Activated T-helper 9 cell treated with anti-CD3 and anti-CD28 coated beads, Interleukin-2, amount 50 U/mL, for 16 hours (primary cell): ENCODE measurements around the gene WWC2.

ENCODE experiments used
- DNase-seq: peaks from one replicate; pipeline ENCODE4 v3.0.0-alpha.2; 2020; ENCODE audit warnings: low read depth

Gene WWC2

DNA sequence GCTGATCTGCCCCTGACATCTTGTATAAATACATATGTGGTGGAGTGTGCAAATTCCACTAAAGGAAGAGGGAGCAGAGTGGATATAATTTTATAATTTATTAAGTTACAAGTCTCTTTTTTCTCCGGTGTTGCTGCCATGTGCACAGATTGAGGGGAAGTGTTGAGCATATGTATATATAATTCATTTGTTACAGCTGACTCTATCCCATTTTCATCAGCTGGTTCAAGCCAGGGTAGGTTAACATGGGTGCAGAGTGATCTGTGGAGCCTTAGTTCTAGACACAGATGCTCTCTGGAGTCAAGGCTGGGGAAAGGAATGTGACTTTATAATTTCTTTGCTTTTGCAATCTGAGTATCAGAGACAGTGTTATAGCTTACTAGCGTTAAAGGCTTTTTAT, 103.5 kb downstream of the WWC2 start:
- DNase-seq = no peak

DNA sequence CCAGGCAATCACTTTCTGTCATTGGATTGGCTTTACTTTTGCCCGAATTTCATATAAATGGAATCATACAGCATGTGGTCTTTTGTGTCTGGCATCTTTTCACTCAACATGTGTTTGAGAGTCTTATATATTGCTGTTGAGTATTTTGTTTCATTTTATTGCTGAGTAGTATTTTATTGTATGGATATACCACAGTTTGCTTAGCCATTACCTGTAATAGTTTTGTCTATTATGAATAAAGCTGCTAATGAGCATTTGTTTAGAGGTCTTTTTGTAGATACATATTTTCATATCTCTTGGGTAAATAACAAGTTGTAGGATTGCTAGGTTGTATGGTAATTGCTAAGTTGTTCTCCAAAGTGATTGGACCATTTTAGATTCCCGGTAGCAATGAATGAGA, 105.7 kb downstream of the WWC2 start:
- no peak for DNase-seq

- DNase-seq = no peak
Observed at GRCh38 chr4:183205193-183205592, 106.1 kb downstream of the WWC2 start.

- DNase-seq = no peak
Observed at GRCh38 chr4:183205709-183206108, 106.7 kb downstream of the WWC2 start.

GRCh38 chr4:183211533-183211932, 112.5 kb downstream of the WWC2 start:
- DNase-seq = no peak

GRCh38 chr4:183213996-183214395, 114.9 kb downstream of the WWC2 start:
- no peak for DNase-seq

- no peak for DNase-seq
Observed at GRCh38 chr4:183214912-183215488, 115.9 kb downstream of the WWC2 start.

GRCh38 chr4:183220236-183220635, 121.2 kb downstream of the WWC2 start:
- DNase-seq = no peak

GRCh38 chr4:183223053-183223452, 124.0 kb downstream of the WWC2 start:
- DNase-seq = no peak

DNA sequence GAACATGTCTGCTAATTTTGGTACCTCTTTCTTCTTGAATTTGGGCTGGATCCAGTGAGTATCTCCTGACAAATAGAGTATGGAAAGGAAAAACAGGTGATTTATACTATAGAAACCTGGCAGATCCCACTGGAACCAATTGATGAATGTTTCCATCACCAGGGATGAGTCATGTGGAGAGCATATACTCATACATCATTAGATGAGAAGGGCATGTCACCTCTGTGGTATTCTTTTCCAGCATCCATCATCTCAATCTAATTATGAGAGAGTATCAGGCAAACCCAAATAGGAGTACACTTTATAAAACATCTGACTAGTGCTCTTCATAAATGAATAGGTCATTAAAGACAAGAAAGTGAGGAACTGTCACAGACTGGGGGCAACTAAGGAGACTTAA, 130.3 kb downstream of the WWC2 start:
- DNase-seq = no peak

GRCh38 chr4:183240581-183241321, 141.7 kb downstream of the WWC2 start:
- DNase-seq = no peak

DNA sequence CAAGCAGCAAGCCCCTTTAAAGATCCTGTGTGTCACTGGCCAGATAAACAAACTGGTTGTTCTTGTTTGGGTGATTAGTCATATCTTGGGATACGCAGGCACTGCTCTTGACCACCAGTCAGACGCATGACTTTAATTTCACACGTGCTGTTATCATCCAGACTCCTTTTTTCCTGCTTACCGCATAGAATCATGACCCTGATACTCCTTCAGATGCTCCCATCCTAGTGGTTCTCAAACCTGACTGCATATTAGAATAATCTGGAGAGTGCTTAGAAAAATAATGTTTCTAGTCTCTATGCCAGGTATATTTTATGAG, 142.2 kb downstream of the WWC2 start:
- no peak for DNase-seq

GRCh38 chr4:183241721-183242151, 142.7 kb downstream of the WWC2 start:
- DNase-seq = no peak

DNA sequence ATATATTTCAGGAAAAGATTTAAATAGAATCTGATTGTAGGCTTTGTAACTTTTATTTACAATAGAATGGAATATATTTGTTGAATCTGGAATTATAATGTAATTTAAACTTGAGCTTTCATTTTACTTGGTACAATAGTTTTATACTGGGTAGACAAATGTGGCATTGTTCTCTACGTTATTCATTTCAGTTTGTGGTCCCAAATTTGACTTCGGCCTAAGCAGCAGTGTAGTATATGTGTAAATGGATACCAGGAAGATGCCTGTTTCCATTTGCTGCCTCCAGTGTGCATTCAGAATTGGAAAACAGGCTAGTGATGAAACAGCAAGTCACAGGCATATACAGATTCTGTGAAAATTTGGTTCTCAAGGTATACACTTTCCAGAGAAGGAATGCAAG, 143.2 kb downstream of the WWC2 start:
- DNase-seq = no peak

- DNase-seq = no peak
Observed at GRCh38 chr4:183244019-183244418, 145.0 kb downstream of the WWC2 start.

GRCh38 chr4:183244506-183244905, 145.4 kb downstream of the WWC2 start:
- DNase-seq = no peak

DNA sequence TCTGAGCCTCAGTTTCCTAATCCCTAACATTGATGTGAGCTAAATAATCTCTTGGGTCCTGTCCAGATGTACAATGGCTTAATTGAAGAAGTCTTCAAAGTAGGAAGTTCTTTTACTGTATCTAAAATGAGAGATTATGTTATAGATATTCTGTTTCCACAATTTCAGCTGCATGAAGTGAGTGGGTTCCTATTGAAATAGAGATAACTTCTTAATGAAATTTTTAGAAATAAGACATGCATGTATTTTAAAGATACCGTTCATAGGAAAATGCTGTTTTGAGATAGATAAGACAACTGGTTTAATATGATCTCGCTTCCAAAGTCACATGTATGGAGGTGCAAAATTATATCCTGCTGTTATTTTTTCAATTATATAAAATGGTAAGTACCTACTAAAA, 149.1 kb downstream of the WWC2 start:
- no peak for DNase-seq

DNA sequence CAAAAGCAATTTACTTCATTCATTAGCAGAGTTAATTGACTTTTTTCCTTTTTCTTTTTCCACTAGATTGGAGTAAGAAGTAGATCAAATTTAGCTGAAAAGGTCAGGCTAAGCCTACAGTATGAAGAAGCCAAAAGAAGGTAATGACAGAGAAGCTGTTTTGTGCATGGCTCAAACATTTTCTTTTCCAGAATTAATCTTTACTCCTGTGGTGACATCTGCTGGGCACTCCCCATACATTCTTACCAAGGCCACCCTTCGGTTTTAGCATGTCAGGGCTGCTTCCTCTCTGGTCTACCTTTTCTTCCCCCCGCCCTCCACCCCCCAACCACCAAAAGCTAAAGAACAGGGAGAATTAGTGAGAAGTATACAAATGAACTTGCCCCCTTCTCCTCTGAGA, 150.8 kb downstream of the WWC2 start:
- DNase-seq = no peak

DNA sequence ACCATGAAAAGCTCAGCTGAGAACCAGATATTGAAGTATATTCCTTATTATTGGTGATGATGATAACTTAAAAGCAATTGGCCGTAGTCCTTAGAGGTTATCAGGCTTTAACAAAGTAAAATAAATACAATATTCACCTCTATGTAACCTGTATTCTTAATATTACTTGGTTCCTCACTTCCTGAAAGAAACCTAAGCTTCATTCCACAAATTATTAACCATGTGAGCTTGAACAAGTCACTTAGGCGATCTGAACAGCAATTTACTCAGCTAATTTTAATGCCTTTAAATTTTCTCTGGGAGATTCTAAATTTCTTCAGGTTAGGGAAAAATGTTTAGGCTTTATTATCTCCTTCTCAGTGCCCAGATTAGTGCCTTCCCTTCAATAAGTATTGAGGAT, 151.8 kb downstream of the WWC2 start:
- DNase-seq = no peak

DNA sequence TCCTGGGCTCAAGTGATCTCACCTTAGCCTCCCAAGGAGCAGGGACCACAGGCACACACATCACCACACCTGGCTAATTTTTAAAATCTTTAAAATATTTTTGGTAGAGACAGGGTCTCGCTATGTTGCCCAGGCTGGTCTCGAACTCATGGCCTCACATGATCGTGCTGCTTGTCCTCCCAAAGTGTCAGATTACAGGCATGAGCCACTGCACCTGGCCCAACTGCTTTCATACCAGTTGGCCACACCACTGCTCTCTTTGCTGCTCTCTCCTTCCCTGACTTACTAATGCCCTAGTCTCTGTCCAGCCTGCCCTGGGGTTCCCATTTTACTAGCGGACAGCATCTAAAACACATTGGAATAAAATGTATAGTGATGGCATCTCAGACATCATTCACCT, 153.9 kb downstream of the WWC2 start:
- no peak for DNase-seq

- DNase-seq = no peak
Observed at GRCh38 chr4:183253451-183253850, 154.4 kb downstream of the WWC2 start.

- no peak for DNase-seq
Observed at GRCh38 chr4:183254162-183254561, 155.1 kb downstream of the WWC2 start.

GRCh38 chr4:183255487-183255886, 156.4 kb downstream of the WWC2 start:
- DNase-seq = no peak

DNA sequence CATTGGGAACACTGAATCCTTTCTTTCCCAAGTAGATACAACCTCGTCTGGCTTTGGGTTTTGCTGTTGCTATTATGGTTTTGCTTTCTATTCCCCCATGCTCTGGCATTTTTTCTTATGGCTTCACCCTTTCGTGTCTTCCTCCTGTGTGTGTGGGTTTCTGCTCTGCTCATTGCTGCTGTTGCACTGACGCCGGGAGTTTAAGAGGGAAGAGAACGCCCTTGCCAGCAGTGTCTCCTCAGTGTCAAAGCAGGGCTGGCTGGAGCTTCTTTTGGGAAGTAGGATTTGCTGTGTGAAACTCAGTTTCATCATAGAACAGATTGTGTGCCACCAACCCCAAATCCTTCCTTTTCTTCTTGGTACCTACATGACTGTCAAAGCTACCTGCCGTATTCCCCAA, 157.3 kb downstream of the WWC2 start:
- DNase-seq = no peak
